ENCODE data around the gene MYO9A. TPM values are rescaled to one million over a fixed set of nuclear protein-coding genes. Genes with fewer than 3 reads are reported as not detected.
"Not testable (repeated sequence)": the region's sequence is repeated elsewhere in the genome, so short reads cannot be mapped to it uniquely, and the experiment has no call there.

Gene MYO9A
- total RNA-seq, 1 experiment from 2014 or later = 19.6 TPM

GRCh38 chr15:71888797-71889196, 229.2 kb downstream of the MYO9A start:
- DNase-seq (ENCODE audit: extremely low read depth, low read depth) = no peak

DNA sequence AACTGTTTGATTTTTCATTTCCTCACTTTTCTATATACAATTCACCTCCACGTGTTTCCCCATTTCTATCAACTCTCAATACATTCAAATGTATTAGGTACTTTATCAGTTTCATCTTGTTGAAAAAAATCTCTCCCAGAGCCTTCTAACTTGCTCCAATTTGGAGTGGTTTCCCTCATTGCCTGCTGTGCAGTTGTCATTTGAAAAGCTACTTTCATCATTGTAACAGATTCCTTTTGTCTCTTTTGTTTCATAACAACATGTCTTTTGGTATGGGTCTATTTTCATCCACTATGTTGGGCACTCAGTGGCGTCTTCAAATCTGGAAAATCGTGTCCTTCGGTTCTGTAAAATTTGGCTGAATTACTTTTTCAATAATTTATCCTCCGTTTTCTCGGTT, 232.6 kb downstream of the MYO9A start:
- no peak for DNase-seq (ENCODE audit: extremely low read depth, low read depth)

DNA sequence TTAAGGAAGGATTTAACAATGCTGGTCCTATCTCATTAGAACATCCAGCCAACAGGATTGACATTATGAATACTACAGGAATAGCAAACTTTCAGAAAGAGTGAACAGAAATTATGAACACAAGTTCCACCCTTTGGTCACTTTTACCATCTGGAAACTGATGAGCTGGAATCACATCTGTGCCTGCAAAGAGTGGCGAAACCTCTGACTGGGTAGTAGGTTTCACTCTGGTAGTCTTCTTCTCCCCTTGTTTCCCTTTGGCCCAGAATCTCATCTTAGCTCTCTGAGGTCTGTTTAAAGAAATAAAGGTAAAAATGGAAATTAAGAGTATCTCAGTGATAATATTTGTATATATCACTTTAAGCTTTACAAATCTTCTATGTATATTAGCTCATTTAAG, 234.5 kb downstream of the MYO9A start:
- no peak for DNase-seq (ENCODE audit: extremely low read depth, low read depth)

GRCh38 chr15:71880276-71880675, 237.7 kb downstream of the MYO9A start:
- no peak for DNase-seq (ENCODE audit: extremely low read depth, low read depth)

DNA sequence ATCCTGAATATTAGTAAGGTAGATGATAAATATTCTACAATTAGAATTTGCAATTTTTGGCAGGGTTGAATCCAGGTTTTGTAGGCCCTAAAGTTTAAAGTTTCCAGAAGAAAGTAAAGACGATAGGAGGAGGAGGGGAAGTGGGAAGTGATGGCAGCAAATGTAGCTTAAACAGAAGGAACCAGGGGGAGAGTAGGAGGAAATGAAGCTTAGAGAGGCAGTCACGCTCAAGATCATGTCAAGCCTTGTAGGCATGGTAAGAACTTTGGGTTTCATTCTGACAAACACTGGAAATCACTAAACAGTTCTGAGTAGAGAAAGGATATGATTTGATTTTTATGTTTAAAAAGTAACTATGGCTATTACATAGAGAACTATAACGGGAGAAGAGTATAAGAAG, 243.7 kb downstream of the MYO9A start:
- DNase-seq (ENCODE audit: extremely low read depth, low read depth) = no peak

DNA sequence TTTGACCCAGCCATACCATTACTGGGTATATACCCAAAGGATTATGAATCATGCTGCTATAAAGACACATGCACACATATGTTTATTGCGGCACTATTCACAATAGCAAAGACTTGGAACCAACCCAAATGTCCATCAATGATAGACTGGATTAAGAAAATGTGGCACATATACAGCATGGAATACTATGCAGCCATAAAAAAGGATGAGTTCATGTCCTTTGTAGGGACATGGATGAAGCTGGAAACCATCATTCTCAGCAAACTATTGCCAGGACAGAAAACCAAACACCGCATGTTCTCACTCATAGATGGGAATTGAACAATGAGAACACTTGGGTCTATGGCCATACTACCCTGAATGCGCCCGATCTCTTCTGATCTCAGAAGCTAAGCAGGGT, 259.7 kb downstream of the MYO9A start:
- not testable (repeated sequence) for DNase-seq (ENCODE audit: extremely low read depth, low read depth)

DNA sequence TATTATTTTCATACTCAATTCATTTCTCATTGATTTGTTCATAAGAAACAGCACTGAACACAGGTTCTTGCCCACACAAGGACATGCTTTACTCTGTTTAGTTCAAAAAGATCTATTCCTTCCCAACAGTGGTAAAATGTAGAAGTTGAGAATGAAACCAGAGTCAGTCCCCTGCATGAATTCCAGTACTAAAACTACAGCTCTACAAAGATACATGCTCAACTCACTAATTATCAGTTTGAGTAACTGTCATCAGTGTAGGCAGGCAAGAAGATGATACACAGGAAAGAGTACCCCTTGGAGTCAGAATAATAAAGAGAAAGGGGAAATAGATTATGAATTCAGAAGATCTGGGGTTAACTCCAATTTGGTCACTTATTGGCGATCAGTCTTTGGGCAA, 264.4 kb downstream of the MYO9A start:
- no peak for DNase-seq (ENCODE audit: extremely low read depth, low read depth)

- no peak for DNase-seq (ENCODE audit: extremely low read depth, low read depth)
Measured at GRCh38 chr15:71844916-71845315, 273.0 kb downstream of the MYO9A start.

GRCh38 chr15:71841563-71841962, 276.4 kb downstream of the MYO9A start:
- DNase-seq (ENCODE audit: extremely low read depth, low read depth) = no peak

- DNase-seq (ENCODE audit: extremely low read depth, low read depth) = no peak
Measured at GRCh38 chr15:71830981-71831380, 287.0 kb downstream of the MYO9A start.

GRCh38 chr15:71826196-71826595, 291.8 kb downstream of the MYO9A start:
- no peak for DNase-seq (ENCODE audit: extremely low read depth, low read depth)

DNA sequence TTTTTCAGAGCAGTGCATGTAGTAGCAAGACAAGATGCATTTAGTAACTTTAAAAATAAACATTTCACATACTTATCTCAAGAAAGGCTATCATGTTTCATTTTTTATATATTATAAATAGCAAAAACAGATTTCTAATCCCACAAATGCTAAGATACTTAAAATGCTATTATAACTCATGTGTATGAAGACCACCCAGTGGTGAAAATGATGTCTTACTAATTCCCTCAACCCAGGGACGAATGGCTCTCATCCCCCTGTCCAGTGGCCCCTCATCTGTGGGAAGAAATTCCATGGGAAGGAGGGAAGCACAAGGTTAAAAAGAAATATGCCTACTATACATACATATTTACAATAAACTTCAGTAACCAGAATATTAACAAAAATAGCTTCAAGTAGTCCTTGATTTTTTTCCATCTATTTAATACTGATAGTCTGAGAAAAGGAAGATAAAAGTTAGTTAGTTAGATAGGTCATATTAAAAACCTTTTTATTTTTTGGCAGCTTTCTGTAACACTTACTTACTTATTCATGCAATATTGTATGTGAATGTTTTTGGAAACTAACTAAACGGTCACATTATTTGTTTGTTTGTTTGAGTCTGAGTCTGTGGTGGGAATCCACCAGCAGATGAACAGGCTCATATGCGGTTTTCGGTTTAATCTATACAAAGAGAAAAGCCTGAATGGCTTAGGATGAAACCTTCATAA, 292.8 kb downstream of the MYO9A start:
- no peak for DNase-seq (ENCODE audit: extremely low read depth, low read depth)

- DNase-seq (ENCODE audit: extremely low read depth, low read depth) = no peak
Measured at GRCh38 chr15:71823801-71824200, 294.1 kb downstream of the MYO9A start.

DNA sequence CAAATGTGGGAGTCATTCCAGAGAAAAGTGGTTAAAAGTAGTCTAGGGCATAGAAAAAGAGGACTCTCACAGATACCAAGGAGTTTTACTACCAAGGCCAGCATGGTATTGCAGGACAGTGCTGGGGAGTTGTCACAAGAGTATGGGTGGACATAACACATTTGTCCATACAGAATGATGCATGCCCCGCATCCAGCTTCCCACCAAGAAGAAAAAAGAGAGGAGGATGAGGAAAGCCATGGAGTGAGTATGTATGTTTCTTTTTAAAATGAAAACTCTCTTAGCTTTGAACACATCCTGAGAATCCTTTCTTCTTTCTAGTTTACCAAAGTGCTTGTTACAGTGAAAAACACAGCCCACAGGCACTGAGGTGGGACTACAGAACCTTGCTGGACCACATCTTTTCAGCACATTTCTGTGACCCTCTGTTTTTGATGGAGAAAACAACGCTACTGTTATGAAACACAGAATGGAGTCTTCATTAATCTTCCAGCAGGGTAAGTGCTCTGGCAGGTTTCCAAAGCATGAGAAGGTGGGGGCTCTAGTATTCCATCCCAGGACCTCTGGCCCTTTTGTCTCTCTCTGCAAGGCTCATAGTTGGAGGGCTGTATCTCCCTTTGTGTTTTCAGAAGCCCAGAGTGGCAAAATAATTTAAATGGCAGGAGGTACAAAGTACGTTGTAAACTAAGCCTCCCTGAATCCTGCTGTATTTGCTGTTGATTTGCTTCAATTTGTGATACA, 294.9 kb downstream of the MYO9A start:
- DNase-seq (ENCODE audit: extremely low read depth, low read depth) = no peak

- DNase-seq (ENCODE audit: extremely low read depth, low read depth) = no peak
Measured at GRCh38 chr15:71821547-71822129, 296.3 kb downstream of the MYO9A start.

- no peak for DNase-seq (ENCODE audit: extremely low read depth, low read depth)
Measured at GRCh38 chr15:71820127-71820526, 297.8 kb downstream of the MYO9A start.

GRCh38 chr15:71817351-71817750, 300.6 kb downstream of the MYO9A start:
- DNase-seq (ENCODE audit: extremely low read depth, low read depth) = no peak

DNA sequence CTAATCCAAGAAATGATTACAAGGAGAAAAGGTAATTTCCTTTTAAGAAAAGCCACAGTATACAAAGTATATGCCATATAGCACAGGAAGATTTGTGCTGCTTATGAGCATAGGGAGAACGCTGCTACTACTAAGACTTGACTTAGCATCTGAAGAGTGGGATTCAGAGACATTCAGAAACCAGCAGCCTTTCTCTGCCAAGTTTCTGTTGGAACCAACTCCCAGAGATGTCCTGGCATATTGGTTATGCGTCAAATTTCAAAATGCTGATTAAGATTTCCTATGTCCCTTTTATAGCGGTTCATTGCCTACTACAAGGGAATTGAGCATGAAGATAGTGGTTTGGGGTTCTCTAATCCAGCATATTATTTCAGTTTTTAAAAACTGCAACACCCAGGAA, 302.6 kb downstream of the MYO9A start:
- no peak for DNase-seq (ENCODE audit: extremely low read depth, low read depth)

DNA sequence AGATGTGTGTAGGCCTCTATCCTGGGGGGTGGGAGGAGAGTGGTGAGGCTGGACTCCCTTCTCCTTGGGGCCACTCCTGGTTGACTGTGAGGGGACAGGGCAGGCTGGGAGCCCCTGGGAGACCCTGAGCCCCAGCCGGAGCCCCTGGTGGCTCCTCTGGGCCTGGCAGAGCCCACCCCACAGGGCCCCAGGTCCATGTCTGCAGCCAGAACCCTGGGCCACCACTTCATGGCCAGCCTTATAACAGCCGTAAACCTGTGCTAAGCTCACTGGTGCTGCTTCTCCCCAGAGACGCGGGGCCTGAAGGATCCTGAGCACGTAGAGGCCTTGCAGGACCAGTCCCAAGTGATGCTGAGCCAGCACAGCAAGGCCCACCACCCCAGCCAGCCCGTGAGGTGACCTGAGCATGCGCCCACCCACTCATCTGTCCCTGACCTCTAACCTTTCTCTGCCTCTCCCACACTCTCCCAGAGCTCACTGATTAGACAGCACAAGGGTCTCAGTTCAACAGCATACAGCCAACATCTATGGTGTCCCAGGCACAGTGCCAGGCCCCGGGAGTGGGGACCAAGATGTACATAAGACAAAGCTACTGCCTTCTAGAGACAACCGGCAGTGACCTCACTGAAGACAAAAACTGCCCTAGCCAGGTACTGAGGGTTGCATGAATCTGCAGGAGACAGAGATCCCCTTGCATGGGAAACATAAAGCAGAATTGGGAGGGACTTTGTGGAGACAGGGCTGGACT, 304.1 kb downstream of the MYO9A start:
- DNase-seq (ENCODE audit: extremely low read depth, low read depth) = no peak

DNA sequence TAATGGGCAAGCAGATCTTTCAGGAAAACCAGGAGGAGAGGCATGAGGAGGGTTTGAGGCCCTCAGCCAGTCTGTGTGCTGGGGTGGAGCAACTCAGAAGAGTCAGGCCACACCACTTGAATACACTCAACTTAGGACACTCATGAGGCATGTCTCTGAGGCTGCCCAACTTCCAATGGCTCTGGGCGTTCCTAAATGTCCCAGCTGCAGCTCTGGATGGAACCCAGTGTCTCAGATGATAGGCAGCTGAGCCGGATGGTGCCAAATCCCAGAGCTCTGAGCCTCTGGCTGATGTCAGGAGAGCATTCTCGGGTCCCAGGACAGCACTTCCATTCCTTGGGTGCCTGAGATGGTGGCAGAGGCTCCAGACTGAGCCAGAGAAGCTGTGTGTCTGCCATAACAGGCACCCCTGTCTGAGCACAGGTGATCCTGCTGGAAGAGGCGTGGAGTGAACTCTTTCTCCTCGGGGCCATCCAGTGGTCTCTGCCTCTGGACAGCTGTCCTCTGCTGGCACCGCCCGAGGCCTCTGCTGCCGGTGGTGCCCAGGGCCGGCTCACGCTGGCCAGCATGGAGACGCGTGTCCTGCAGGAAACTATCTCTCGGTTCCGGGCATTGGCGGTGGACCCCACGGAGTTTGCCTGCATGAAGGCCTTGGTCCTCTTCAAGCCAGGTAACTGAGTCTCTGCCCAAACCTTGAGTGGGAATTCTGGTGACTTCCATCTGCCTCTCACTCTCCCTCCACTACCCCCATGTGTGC, 304.8 kb downstream of the MYO9A start:
- DNase-seq (ENCODE audit: extremely low read depth, low read depth) = no peak
